Right lobe of liver (tissue), 4 donors: Measurements from ENCODE around the gene ZNF789.

ENCODE experiments used
- POLR2A ChIP-seq: fragments of 450-650 bp; IDR thresholded peaks from one replicate; pipeline ENCODE4 v1.6.1; 2017; ENCODE audit warnings: antibody characterized with exemption, mild to moderate bottlenecking
- TF ChIP-seq, protein P1 (sequence below), 4 donors: fragments of 200-600 bp in 3 of 4; fragments of 450-650 bp in 1 of 4; IDR thresholded peaks; one replicate each; pipeline versions ENCODE4 v1.5.1 to v1.8.0; 2016 to 2022; ENCODE audit warnings: antibody characterized with exemption in 4 of 4, mild to moderate bottlenecking in 2 of 4
- donor health status: DM: no; HTN: no; CAD: no.
- donor health status: DM: no; HTN: no; CAD: no.
- donor health status: DM: no; HTN: yes; CAD: no.

- no peak for TF ChIP-seq POLR2A
- TF ChIP-seq, protein P1, sequence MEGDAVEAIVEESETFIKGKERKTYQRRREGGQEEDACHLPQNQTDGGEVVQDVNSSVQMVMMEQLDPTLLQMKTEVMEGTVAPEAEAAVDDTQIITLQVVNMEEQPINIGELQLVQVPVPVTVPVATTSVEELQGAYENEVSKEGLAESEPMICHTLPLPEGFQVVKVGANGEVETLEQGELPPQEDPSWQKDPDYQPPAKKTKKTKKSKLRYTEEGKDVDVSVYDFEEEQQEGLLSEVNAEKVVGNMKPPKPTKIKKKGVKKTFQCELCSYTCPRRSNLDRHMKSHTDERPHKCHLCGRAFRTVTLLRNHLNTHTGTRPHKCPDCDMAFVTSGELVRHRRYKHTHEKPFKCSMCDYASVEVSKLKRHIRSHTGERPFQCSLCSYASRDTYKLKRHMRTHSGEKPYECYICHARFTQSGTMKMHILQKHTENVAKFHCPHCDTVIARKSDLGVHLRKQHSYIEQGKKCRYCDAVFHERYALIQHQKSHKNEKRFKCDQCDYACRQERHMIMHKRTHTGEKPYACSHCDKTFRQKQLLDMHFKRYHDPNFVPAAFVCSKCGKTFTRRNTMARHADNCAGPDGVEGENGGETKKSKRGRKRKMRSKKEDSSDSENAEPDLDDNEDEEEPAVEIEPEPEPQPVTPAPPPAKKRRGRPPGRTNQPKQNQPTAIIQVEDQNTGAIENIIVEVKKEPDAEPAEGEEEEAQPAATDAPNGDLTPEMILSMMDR (IDR thresholded peaks at IDR 0.05) = no peak
Observed at GRCh38 chr7:99448855-99449254, 23.8 kb upstream of the ZNF789 start.
